Muscle of leg (tissue), 11 donors: Measurements from ENCODE around the gene USF1. TPM values are rescaled to one million over a fixed set of nuclear protein-coding genes. Genes with fewer than 3 reads are reported as not detected.
A peak's percentile ranks its signal among the peaks of the same experiment; 100 is the strongest.

ENCODE experiments used
- DNase-seq: peaks from one replicate; pipeline ENCODE4 v3.0.0; 2013
- H3K27ac ChIP-seq: one replicate; pipeline ENCODE4 v1.5.1; 2013; ENCODE audit warnings: mild to moderate bottlenecking, low read length, control low read depth
- H3K27me3 ChIP-seq: one replicate; pipeline ENCODE4 v1.6.1; 2013; ENCODE audit warnings: low read length; ENCODE audit not compliant: control insufficient read depth, insufficient read depth
- H3K36me3 ChIP-seq: one replicate; pipeline ENCODE4 v1.6.1; 2013; ENCODE audit warnings: low read length; ENCODE audit not compliant: control insufficient read depth, insufficient read depth
- H3K4me1 ChIP-seq: one replicate; pipeline ENCODE4 v1.6.1; 2013; ENCODE audit warnings: low read length; ENCODE audit not compliant: control insufficient read depth, insufficient read depth
- H3K4me3 ChIP-seq: one replicate; pipeline ENCODE4 v1.5.1; 2013; ENCODE audit warnings: low read length, control low read depth
- H3K9me3 ChIP-seq: replicated peaks from 2 replicates; pipeline ENCODE4 v1.6.1; 2013; ENCODE audit warnings: low read depth, low read length; ENCODE audit not compliant: control insufficient read depth
- WGBS: methylation state at CpG from one replicate; pipeline ENCODE4 v1.1.5; 2013; ENCODE audit warnings: missing lambda C conversion rate; ENCODE audit not compliant: insufficient coverage; 5-methylcytosine and 5-hydroxymethylcytosine counted together
- polyA plus RNA-seq, 8 donors: library from polyadenylated mRNA; unstranded; fragments of 120-200 nt; gene quantifications; one replicate each; pipeline versions ENCODE4 v1.2.1 to v1.2.3, GENCODE V29; 2013; ENCODE audit warnings: inconsistent platforms in 1 of 8, low replicate concordance in 1 of 8; ENCODE audit not compliant: insufficient read length in 8 of 8, insufficient read depth in 1 of 8
- total RNA-seq: library from RNA; stranded (reverse); fragments of 120-200 nt; gene quantifications from one replicate; pipeline ENCODE4 v1.2.4, GENCODE V29; 2013

The USF1 gene
- total and polyA plus RNA-seq, 9 donors, result 34.9 to 46.9 (median 38.2) TPM

DNA sequence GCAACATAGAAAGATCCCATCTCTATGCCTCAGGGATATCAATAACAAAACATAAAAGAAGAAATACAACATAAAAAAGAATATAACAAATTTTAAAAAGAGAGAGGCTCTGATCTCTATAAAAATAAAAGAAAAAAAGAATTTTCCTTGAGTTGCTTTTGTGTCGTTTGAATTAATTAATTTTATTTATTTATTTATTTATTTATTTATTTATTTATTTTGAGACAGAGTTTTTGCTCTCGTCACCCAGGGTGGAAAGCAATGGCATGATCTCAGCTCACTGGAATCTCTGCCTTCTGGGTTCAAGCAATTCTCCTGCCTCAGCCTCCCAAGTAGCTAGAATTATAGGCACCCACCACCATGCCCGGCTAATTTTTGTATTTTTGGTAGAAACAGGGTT, 33.4 kb downstream of the USF1 start:
- no peaks in the 10 kb centered on the region for H3K27me3 ChIP-seq
- H3K9me3 ChIP-seq, result no peaks in the 10 kb centered on the region
- WGBS, result no CpG with 5 or more reads among the region's 3 CpGs
- H3K4me3 ChIP-seq, result no peak overlapping the region
- peaks cover 6% of the 10 kb centered on the region for H3K4me1 ChIP-seq
- no peaks in the 10 kb centered on the region for H3K36me3 ChIP-seq
- no peak overlapping the region for H3K27ac ChIP-seq
- DNase-seq, result no peak

DNA sequence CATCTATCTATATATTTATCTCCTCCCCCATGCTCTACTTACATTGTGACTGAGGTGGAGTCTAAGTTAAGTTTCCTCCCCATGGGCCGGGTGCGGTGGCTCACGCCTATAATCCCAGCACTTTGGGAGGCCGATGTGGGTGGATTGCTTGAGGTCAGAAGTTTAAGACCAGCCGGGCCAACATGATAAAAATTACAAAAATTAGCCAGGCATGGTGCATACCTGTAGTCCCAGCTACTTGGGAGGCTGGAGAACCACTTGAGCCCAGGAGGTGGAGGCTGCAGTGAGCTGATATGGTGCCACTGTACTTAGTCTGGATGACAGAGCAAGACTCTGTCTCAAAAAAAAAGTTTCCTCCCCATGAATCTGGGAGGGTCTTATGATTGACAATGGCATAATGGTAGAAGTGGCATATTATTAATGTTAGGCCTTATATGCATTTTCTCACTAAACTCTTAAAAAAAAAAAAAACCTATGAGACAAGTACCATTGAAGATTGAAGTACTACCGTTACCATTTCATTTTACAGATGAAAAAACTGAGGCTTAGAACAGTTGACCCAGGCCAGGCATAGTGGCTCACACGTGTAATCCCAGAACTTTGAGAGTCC, 36.1 kb downstream of the USF1 start:
- Histone ChIP-seq H3K27me3 (no peaks in the 10 kb centered on the region), H3K4me1 (peaks cover 6% of the 10 kb centered on the region), H3K27ac (no peak overlapping the region), H3K4me3 (no peak overlapping the region), H3K9me3 (no peaks in the 10 kb centered on the region), H3K36me3 (no peaks in the 10 kb centered on the region)
- DNase-seq, result no peak
- WGBS, result 66% methylated on average over 2 of the region's 7 CpGs

DNA sequence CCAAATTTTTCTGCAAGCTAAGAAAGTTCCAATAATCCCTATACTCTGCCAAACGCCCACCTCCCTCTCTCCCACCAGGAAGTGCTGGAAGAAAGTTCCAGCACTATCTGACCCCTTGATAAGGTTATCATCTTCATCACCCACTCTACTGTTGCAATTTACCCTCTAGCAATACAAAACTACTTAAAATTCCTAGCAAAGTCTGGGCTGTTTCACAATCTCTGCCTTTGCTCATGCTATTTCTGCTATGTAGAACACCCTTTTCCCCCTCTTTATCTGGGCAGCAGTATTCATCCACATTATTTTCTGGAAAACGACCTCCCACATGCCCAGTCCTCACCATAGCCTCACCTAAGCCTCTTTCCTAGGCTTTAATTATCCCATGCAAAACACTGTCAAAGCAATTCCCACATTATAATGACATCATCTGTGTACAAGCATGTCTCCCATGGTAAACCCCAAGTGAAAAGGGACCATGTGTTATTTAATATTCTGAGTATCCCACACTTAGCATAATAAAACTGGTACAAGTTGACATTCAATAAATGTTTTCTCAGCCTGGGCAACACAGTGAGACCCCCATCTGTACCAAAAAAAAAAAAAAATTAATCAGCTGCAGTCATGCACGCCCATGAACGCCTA, 36.8 kb downstream of the USF1 start:
- Histone ChIP-seq H3K4me1 (peaks cover 4% of the 10 kb centered on the region), H3K27ac (no peak overlapping the region), H3K27me3 (no peaks in the 10 kb centered on the region), H3K9me3 (no peaks in the 10 kb centered on the region), H3K36me3 (no peaks in the 10 kb centered on the region), H3K4me3 (no peak overlapping the region)
- no peak for DNase-seq
- 52% methylated on average over 2 of the region's 4 CpGs for WGBS

DNA sequence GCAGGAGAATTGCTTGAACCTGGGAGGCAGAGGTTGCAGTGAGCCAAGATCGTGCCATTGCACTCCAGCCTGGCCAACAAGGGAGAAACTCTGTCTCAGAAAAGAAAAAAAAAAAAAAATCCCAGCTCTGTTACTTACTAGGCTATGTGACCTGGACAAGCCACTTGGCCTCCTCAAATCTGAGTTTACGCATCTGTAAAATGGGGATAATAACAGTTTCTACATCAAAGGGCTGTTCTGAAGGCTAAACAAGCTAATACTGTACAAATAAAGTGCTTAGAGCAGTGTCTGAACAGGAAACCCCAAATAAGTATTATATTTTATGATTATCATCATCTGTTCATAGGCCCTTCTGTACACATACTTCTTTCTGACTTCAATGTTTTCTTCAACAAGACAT, 38.4 kb downstream of the USF1 start:
- H3K27ac ChIP-seq, result no peak overlapping the region
- WGBS, result no CpG with 5 or more reads among the region's 2 CpGs
- H3K4me3 ChIP-seq, result no peak overlapping the region
- H3K4me1 ChIP-seq, result no peaks in the 10 kb centered on the region
- no peaks in the 10 kb centered on the region for H3K36me3 ChIP-seq
- no peaks in the 10 kb centered on the region for H3K27me3 ChIP-seq
- no peak for DNase-seq
- no peaks in the 10 kb centered on the region for H3K9me3 ChIP-seq

DNA sequence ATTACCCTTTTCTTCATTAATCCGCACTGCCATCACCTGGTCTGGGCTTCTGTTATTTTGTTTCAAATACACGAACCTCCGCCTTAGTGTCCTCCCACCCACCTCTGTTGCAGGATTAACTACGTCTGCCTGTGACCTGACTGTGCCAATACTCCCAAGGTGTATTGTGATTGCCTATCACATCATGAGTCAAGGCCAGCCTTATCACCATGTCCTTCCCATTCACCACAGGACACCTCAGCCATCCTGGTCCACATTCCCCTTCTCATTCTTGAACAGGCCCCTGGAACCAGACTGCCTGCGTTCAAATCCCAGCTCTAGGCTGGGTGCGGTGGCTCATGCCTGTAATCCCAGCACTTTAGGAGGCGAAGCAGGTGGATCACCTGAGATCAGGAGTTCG, 39.2 kb downstream of the USF1 start:
- H3K36me3 ChIP-seq, result no peaks in the 10 kb centered on the region
- no peak for DNase-seq
- H3K4me3 ChIP-seq, result no peak overlapping the region
- no peak overlapping the region for H3K27ac ChIP-seq
- H3K27me3 ChIP-seq, result no peaks in the 10 kb centered on the region
- no peaks in the 10 kb centered on the region for H3K9me3 ChIP-seq
- WGBS, result 95% methylated on average over 4 of the region's 8 CpGs
- H3K4me1 ChIP-seq, result no peaks in the 10 kb centered on the region

DNA sequence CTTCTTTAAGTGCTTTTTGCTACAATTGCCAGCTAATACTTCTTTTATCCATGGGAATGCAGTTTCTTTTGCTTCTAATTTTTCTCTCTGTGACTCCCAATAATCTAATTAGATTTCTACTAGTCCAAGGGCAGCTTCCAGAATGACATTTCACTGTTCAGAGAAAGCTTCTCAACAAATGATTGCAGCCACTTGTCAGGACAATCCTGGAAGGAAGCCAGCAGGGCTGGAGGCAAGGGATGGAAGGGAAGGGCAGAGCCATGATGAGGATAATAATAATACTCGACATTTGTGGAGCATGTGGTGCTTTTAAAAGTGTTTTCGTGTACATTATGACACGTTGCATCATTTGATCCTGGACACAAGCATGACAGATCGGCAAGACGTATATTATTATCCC, 44.3 kb downstream of the USF1 start:
- Histone ChIP-seq H3K4me1 (no peaks in the 10 kb centered on the region), H3K27me3 (no peaks in the 10 kb centered on the region), H3K36me3 (peaks cover 17% of the 10 kb centered on the region), H3K27ac (no peak overlapping the region), H3K9me3 (no peaks in the 10 kb centered on the region), H3K4me3 (no peak overlapping the region)
- WGBS, result 61% methylated on average over 5 of the region's 5 CpGs
- no peak for DNase-seq

DNA sequence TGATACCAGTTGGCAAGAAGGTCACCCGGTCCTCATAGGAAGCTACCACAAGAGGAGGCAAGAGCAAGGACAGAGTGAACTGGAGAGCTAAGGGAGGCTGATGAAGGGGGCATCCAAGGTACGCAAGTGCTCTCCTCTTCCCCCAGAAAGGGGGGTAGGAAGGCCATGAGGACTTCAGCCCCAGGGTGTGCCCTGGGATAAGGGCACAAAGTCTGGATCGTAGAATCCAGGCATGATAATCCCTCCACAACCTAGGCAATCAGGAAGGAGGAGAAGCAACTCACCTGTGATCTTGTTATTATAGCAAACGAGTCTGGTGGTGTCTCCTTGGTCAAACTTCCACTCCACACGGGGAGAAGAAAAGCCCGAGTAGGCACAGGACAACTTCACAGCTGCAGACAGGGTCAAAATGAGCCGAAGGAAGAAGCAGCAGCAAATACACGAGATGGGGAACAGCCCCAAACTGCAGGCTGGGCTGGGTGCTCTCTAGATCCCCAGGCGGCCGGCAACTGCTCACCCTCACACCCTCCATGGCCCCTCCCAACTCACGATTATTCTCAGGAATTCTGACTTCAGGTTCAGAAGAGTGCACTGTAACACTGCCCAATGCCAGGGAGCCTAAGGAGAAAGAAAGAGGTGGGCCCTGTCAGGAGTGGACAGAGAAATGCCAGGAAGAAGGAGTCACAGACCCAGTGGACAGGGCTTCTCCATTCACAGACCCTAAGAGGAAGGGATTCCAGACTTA, 44.9 kb downstream of the USF1 start:
- no peaks in the 10 kb centered on the region for H3K9me3 ChIP-seq
- 80% methylated on average over 7 of the region's 11 CpGs for WGBS
- H3K4me1 ChIP-seq, result no peaks in the 10 kb centered on the region
- no peak for DNase-seq
- H3K36me3 ChIP-seq, result peaks cover 17% of the 10 kb centered on the region
- no peak overlapping the region for H3K4me3 ChIP-seq
- H3K27ac ChIP-seq, result no peak overlapping the region
- no peaks in the 10 kb centered on the region for H3K27me3 ChIP-seq

DNA sequence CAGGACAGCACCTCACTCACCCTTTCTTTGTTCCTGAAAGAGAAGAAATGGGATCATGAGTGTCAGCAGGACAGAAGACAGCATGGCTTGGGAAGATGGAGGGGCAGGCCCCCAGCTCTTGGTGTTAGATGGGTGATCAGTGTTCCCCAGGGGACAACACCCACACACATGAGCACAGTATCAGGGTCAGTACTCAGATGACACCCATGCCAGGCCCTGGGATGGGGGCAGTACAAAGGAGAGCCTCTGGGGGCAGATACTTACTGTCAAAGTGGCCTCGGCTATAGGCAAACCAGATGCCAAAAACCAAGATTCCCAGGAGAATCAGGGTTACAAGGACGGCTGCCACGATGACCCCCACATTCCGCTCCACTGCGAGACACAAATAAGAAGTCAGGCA, 46.4 kb downstream of the USF1 start:
- Histone ChIP-seq H3K36me3 (peaks cover 17% of the 10 kb centered on the region), H3K9me3 (no peaks in the 10 kb centered on the region), H3K4me1 (no peaks in the 10 kb centered on the region), H3K27ac (no peak overlapping the region), H3K27me3 (no peaks in the 10 kb centered on the region), H3K4me3 (no peak overlapping the region)
- no peak for DNase-seq
- 79% methylated on average over 5 of the region's 5 CpGs for WGBS

DNA sequence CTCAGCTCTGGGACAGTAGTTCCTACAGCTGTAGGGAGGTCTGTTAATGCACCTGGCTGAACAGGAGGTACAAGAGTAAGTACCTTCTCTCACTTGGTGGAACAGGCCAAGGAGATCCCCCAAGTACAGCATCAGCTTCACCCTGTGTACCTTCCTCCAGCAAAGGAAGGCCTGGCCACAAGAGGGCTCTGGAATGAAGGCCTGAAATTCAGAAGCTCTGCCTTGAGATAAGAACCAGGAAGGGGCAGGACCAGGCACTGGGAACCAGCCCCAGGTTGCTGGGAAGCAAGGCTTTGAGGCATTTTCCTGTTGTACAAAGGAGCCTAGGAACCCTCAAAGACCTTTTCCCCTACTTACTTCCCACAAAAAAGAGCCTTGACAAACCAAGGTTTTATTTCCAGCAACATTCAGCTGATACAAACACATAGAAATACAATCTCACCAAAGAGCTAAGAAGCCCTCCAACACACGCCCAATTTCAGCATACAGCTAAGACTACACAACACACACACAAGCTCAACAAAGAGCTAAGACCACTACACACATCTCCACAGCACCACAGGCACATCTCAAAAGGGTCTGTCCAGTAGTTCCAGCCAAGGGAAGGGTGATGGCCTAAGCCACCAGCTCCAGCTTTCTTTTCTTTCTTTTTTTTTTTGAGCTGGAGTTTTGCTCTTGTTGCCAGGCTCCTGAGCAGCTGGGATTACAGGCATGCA, 48.3 kb downstream of the USF1 start:
- no peaks in the 10 kb centered on the region for H3K27me3 ChIP-seq
- peak; percentile 61 for DNase-seq
- H3K9me3 ChIP-seq, result no peaks in the 10 kb centered on the region
- WGBS, result 83% methylated on average over 1 of the region's 1 CpG
- H3K36me3 ChIP-seq, result peaks cover 17% of the 10 kb centered on the region
- H3K27ac ChIP-seq, result peak overlapping the region; percentile 77
- no peaks in the 10 kb centered on the region for H3K4me1 ChIP-seq
- H3K4me3 ChIP-seq, result no peak overlapping the region

DNA sequence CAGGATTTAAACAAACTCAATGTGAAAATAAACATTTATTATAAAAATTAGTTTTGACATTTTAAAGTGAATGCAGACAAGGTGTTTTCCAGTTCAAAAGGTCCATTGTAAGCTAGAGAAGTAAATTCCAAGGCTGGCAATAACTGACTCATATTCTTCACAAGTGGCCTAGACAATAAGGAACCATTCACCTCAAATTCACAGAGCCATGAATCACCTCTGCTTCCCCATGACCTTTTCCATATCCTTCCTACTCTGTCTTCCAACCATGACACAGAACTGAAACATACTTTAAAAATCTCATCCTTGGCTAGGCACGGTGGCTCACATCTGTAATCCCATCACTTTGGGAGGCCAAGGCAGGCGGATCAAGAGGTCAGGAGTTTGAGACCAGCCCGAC, 49.6 kb downstream of the USF1 start:
- H3K27me3 ChIP-seq, result no peaks in the 10 kb centered on the region
- H3K27ac ChIP-seq, result no peak overlapping the region
- H3K36me3 ChIP-seq, result peaks cover 17% of the 10 kb centered on the region
- no peaks in the 10 kb centered on the region for H3K4me1 ChIP-seq
- no peak for DNase-seq
- H3K4me3 ChIP-seq, result no peak overlapping the region
- WGBS, result 82% methylated on average over 2 of the region's 3 CpGs
- H3K9me3 ChIP-seq, result no peaks in the 10 kb centered on the region
